HepG2 (cell line): ENCODE data around the gene LAMB3. TPM values are rescaled to one million over a fixed set of nuclear protein-coding genes. Genes with fewer than 3 reads are reported as not detected.

Experiments used
- ATF1 ChIP-seq: IDR thresholded peaks from 2 replicates; pipeline ENCODE4 v1.6.1; 2016; ENCODE audit warnings: mild to moderate bottlenecking, control low read depth
- GATAD2A ChIP-seq: IDR thresholded peaks from 2 replicates; pipeline ENCODE4 v1.6.1; 2016
- GLI4 ChIP-seq: sonication (generic); formaldehyde crosslinking; IDR thresholded peaks from 2 replicates; pipeline ENCODE4 v1.5.1; 2020; ENCODE audit warnings: missing genetic modification reagents, mild to moderate bottlenecking, moderate library complexity, borderline replicate concordance
- MIER2 ChIP-seq: IDR thresholded peaks from 2 replicates; pipeline ENCODE4 v1.6.1; 2016; ENCODE audit warnings: missing biosample characterization, missing genetic modification reagents
- NCOR1 ChIP-seq: fragments of 200-600 bp; sonication (generic); IDR thresholded peaks from 2 replicates; pipeline ENCODE4 v1.7.0; 2017; ENCODE audit warnings: antibody characterized with exemption, low read length, borderline replicate concordance
- RARA ChIP-seq: IDR thresholded peaks from 2 replicates; pipeline ENCODE4 v1.6.1; 2016; ENCODE audit warnings: missing genetic modification reagents, missing compliant biosample characterization
- RBM39 ChIP-seq: fragments of 200-400 bp; formaldehyde crosslinking; IDR thresholded peaks from one replicate; pipeline ENCODE4 v1.6.1; 2018; ENCODE audit warnings: antibody characterized with exemption, mild to moderate bottlenecking, low read depth, low read length; ENCODE audit not compliant: poor library complexity, severe bottlenecking
- SMAD9 ChIP-seq: sonication (generic); formaldehyde crosslinking; IDR thresholded peaks from 2 replicates; pipeline ENCODE4 v1.5.1; 2020; ENCODE audit warnings: mild to moderate bottlenecking, missing genetic modification reagents
- SMYD3 ChIP-seq: sonication (generic); formaldehyde crosslinking; IDR thresholded peaks from 2 replicates; pipeline ENCODE4 v1.8.1; 2023; ENCODE audit warnings: mild to moderate bottlenecking, missing genetic modification reagents
- SOX5 ChIP-seq: IDR thresholded peaks from 2 replicates; pipeline ENCODE4 v1.6.1; 2016; ENCODE audit warnings: borderline replicate concordance
- TSC22D2 ChIP-seq: sonication (generic); formaldehyde crosslinking; IDR thresholded peaks from 2 replicates; pipeline ENCODE4 v1.5.1; 2020; ENCODE audit warnings: missing genetic modification reagents, mild to moderate bottlenecking, borderline replicate concordance
- ZFX ChIP-seq: sonication (generic); formaldehyde crosslinking; IDR thresholded peaks from 2 replicates; pipeline ENCODE4 v1.4.0; 2020; ENCODE audit warnings: mild to moderate bottlenecking, low read depth, missing genetic modification reagents, moderate library complexity
- ZNF530 ChIP-seq: sonication (generic); formaldehyde crosslinking; IDR thresholded peaks from 2 replicates; pipeline ENCODE4 v1.5.0; 2020; ENCODE audit warnings: low read depth, mild to moderate bottlenecking, missing genetic modification reagents
- ZNF615 ChIP-seq: sonication (generic); formaldehyde crosslinking; IDR thresholded peaks from 2 replicates; pipeline ENCODE4 v1.5.0; 2020; ENCODE audit warnings: mild to moderate bottlenecking, missing genetic modification reagents, borderline replicate concordance
- ZNF788 ChIP-seq: sonication (generic); formaldehyde crosslinking; IDR thresholded peaks from 2 replicates; pipeline ENCODE4 v1.5.0; 2020; ENCODE audit warnings: mild to moderate bottlenecking, missing genetic modification reagents, borderline replicate concordance
- ZNF891 ChIP-seq: sonication (generic); formaldehyde crosslinking; IDR thresholded peaks from 2 replicates; pipeline ENCODE4 v1.5.0; 2020; ENCODE audit warnings: mild to moderate bottlenecking, missing genetic modification reagents
- ZSCAN12 ChIP-seq: sonication (generic); formaldehyde crosslinking; IDR thresholded peaks from 2 replicates; pipeline ENCODE4 v1.9.0; 2021; ENCODE audit warnings: mild to moderate bottlenecking, missing genetic modification reagents
- polyA plus RNA-seq, 8 experiments: library from polyadenylated mRNA; depleted of rRNA in 3 of 8; stranded (reverse) in 7 of 8; unstranded in 1 of 8; fragments of >200 nt; fragmentation: Illumina TruSeq in 4 of 8; extraction: Trizol in 4 of 8; gene quantifications; 2 replicates each; pipeline versions ENCODE4 v1.2.1 to v1.2.3, GENCODE V29; 2011 to 2016; ENCODE audit warnings: low read depth in 4 of 8, missing spikeins in 1 of 8, mixed read lengths in 1 of 8; ENCODE audit not compliant: insufficient read depth in 1 of 8
- total RNA-seq, 5 experiments: library from RNA; depleted of rRNA; stranded (reverse); fragments of >200 nt; fragmentation: Illumina TruSeq; extraction: Trizol; gene quantifications; 2 replicates each; pipeline ENCODE4 v1.2.3, GENCODE V29; 2016; ENCODE audit warnings: low read depth in 1 of 5
- TF ChIP-seq, protein P1 (sequence below): sonication (generic); formaldehyde crosslinking; conservative IDR thresholded peaks from 2 replicates; pipeline ENCODE4 v1.4.0; 2020; ENCODE audit warnings: missing genetic modification reagents
- TF ChIP-seq, protein P2 (sequence below): IDR thresholded peaks from 2 replicates; pipeline ENCODE4 v1.6.1; 2016
- TF ChIP-seq, protein P3 (sequence below): sonication (generic); formaldehyde crosslinking; IDR thresholded peaks from 2 replicates; pipeline ENCODE4 v1.4.0; 2020; ENCODE audit warnings: mild to moderate bottlenecking, missing genetic modification reagents

The LAMB3 gene
- total and polyA plus RNA-seq, 2 of the 13 experiments (the other 11 are each of a cell fraction or from before 2014, with no cell fraction given), result 0.18 to 0.24 TPM

DNA sequence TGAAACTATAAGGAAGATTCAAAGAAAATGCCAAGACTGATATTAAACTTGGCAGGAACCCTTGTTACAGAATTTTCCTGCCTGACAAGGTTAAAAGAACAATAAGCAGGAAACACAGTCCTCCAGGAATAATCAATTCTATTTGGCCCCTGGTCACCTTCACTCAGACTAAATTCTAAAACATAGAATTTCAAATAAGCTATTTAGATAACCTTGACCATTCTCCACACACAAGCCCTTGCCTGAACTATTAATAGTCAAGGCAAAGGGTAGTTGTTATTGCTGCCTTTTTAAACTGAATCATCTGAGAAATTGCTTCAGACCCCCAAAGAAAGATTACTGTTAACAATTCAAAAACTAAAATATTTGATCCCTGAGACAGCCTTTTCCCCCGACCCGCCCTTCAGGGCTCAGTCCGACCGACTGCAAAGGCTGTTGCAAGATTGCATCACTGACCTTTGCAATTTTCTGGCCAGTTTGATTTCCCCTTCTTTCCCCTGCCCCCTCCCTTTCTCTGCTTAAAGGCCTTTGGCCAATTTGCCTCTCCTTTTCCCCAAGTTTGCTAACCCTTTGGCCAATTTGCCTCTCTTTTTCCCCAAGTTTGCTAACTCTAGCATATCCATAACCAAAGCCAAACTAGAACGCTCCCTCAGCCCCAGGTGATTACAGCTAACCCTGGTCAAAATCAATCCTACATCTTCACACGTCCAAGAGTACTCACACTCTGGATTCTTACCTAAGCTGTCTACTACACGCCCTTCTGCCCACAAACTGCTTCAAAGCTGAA is 21.6 kb upstream of the LAMB3 start (continued):
- TF ChIP-seq SOX5 (CRISPR knock-in tag) (peak; percentile 70; the same call in 1 of the 2 replicates), GATAD2A (CRISPR knock-in tag) (peak; percentile 39; the same call in 1 of the 2 replicates), ATF1 (CRISPR knock-in tag) (no peak), TSC22D2 (CRISPR knock-in tag) (no peak), ZNF615 (no peak), SMAD9 (CRISPR knock-in tag) (no peak), NCOR1 (0 out of 2 replicates have a peak, but pooled peaks have one; percentile 37), SMYD3 (CRISPR knock-in tag) (no peak), ZNF788 (CRISPR knock-in tag) (no peak), ZNF891 (CRISPR knock-in tag) (no peak), ZSCAN12 (no peak), ZFX (CRISPR knock-in tag) (no peak), RBM39 (no peak), MIER2 (CRISPR knock-in tag) (no peak), GLI4 (CRISPR knock-in tag) (no peak), ZNF530 (CRISPR knock-in tag) (no peak), RARA (CRISPR knock-in tag) (peak; percentile 88)
- TF ChIP-seq, protein P1, sequence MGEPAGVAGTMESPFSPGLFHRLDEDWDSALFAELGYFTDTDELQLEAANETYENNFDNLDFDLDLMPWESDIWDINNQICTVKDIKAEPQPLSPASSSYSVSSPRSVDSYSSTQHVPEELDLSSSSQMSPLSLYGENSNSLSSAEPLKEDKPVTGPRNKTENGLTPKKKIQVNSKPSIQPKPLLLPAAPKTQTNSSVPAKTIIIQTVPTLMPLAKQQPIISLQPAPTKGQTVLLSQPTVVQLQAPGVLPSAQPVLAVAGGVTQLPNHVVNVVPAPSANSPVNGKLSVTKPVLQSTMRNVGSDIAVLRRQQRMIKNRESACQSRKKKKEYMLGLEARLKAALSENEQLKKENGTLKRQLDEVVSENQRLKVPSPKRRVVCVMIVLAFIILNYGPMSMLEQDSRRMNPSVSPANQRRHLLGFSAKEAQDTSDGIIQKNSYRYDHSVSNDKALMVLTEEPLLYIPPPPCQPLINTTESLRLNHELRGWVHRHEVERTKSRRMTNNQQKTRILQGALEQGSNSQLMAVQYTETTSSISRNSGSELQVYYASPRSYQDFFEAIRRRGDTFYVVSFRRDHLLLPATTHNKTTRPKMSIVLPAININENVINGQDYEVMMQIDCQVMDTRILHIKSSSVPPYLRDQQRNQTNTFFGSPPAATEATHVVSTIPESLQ (CRISPR knock-in tag), result no peak
- TF ChIP-seq, protein P2, sequence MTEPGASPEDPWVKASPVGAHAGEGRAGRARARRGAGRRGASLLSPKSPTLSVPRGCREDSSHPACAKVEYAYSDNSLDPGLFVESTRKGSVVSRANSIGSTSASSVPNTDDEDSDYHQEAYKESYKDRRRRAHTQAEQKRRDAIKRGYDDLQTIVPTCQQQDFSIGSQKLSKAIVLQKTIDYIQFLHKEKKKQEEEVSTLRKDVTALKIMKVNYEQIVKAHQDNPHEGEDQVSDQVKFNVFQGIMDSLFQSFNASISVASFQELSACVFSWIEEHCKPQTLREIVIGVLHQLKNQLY, result no peak
- TF ChIP-seq, protein P3, sequence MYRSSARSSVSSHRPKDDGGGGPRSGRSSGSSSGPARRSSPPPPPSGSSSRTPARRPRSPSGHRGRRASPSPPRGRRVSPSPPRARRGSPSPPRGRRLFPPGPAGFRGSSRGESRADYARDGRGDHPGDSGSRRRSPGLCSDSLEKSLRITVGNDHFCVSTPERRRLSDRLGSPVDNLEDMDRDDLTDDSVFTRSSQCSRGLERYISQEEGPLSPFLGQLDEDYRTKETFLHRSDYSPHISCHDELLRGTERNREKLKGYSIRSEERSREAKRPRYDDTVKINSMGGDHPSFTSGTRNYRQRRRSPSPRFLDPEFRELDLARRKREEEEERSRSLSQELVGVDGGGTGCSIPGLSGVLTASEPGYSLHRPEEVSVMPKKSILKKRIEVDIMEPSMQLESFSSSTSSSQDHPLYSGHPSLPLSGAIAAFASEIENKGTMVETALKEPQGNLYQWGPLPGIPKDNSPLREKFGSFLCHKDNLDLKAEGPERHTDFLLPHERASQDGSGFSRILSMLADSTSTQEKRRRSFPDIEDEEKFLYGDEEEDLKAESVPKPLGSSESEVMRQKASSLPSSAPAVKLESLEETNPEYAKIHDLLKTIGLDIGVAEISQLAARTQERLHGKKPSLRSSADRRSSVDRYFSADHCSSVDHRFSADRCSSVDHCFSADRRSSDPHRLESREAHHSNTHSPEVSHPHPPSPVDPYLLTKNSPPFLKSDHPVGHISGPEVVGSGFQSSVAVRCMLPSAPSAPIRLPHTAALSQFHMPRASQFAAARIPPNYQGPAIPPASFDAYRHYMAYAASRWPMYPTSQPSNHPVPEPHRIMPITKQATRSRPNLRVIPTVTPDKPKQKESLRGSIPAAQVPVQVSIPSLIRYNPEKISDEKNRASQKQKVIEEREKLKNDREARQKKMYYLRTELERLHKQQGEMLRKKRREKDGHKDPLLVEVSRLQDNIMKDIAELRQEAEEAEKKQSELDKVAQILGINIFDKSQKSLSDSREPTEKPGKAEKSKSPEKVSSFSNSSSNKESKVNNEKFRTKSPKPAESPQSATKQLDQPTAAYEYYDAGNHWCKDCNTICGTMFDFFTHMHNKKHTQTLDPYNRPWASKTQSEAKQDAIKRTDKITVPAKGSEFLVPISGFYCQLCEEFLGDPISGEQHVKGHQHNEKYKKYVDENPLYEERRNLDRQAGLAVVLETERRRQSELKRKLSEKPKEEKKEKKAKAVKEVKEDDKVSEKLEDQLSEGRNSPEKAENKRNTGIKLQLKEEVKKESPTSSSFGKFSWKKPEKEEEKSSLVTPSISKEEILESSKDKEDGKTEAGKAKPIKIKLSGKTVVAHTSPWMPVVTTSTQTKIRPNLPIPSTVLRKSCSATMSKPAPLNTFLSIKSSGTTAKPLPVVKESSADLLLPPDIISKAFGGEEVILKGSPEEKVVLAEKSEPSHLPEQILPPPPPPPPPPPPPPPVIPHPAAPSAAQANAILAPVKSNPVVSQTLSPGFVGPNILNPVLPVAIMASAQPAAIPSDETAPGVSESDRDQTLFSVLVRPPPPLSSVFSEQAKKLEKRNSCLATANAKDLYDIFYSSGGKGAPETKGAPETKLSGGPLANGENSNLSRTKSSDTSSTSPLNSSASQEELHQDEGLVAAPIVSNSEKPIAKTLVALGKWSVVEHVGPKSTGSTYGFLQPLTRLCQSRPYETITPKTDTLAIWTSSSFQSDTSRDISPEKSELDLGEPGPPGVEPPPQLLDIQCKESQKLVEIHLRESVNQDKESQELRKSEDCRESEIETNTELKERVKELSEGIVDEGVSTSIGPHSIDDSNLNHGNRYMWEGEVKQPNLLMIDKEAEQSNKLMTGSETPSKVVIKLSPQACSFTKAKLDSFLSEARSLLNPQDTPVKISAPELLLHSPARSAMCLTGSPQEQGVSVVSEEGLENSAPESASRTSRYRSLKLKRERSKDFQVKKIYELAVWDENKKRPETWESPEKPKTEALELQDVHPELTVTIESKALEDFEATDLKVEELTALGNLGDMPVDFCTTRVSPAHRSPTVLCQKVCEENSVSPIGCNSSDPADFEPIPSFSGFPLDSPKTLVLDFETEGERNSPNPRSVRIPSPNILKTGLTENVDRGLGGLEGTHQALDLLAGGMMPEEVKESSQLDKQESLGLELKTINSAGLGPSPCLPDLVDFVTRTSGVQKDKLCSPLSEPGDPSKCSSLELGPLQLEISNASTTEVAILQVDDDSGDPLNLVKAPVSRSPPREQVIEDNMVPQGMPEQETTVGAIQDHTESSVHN (CRISPR knock-in tag), result no peak
